ENCODE measurements around the gene UTY.

- TF ChIP-seq CTCF (IDR thresholded peaks at IDR 0.05) (no peak), POLR2A (IDR thresholded peaks at IDR 0.05) (no peak)
Measured at GRCh38 chrY:13479828-13480227, at the start of gene UTY.

Measured in breast epithelium (tissue), 3 donors.